HepG2 (cell line): ENCODE results near the gene C1orf185. TPM values are rescaled to one million over a fixed set of nuclear protein-coding genes. Genes with fewer than 3 reads are reported as not detected.

Experiments used
- ATAC-seq: fragments of 200-7000 bp; cut with Tn5 transposase; 3 replicates; pipeline ENCODE4 v1.9.1; 2020; ENCODE audit warnings: mild to moderate bottlenecking, moderate library complexity
- BruUV-seq: library from RNA; stranded (reverse); fragments of 400-500 nt; replicated peaks from 2 replicates; lab custom pipeline; 2021; lab: Mats Ljungman, UMichigan
- CTCF ChIA-PET: fragments of 300-600 bp; formaldehyde crosslinking; extraction: SDS; loops from one replicate; lab custom pipeline; 2021; ENCODE audit warnings: low total read pairs, inconsistent platforms, low intra/inter-chr PET ratio; lab: Yijun Ruan, JAX
- POLR2A ChIA-PET: fragments of 350-600 bp; sonication (Branson Sonifier 250); formaldehyde crosslinking; loops from one replicate; lab custom pipeline; 2020; ENCODE audit warnings: antibody characterized with exemption, inconsistent platforms; lab: Yijun Ruan, JAX
- DNase-seq: peaks from one replicate; pipeline ENCODE4 v3.0.0-alpha.2; 2015; ENCODE audit warnings: low spot score
- FAIRE-seq: peaks from 3 replicates; lab custom pipeline; 2011; peaks lifted over from hg19 to GRCh38; lab: Jason Lieb, UNC
- H2AFZ ChIP-seq: one replicate; pipeline ENCODE4 v1.6.1; 2011; ENCODE audit warnings: low read length, inconsistent platforms
- H3K27ac ChIP-seq: fragments of 300-600 bp; 3 replicates; pipeline ENCODE4 v1.8.0; 2011; ENCODE audit warnings: mixed run types, mild to moderate bottlenecking, mixed read lengths, low read length, inconsistent platforms; ENCODE audit not compliant: insufficient read depth; ENCODE audit errors: extremely low read length
- H3K27me3 ChIP-seq, 2 experiments: fragments of 200-600 bp in 1 of 2; 2 replicates in 1 of 2; 3 replicates in 1 of 2; pipeline versions ENCODE4 v1.6.0 to v1.8.0; 2011; ENCODE audit warnings: low read length in 2 of 2, mild to moderate bottlenecking in 2 of 2, moderate library complexity in 2 of 2, inconsistent platforms in 1 of 2; ENCODE audit not compliant: insufficient read depth in 2 of 2, control insufficient read depth in 1 of 2
- H3K36me3 ChIP-seq, 2 experiments: fragments of 200-600 bp in 1 of 2; replicated peaks in 1 of 2; 2 replicates in 1 of 2; 3 replicates in 1 of 2; pipeline versions ENCODE4 v1.5.1 to v1.8.0; 2011; ENCODE audit warnings: low read length in 2 of 2, inconsistent platforms in 1 of 2; ENCODE audit not compliant: insufficient read depth in 2 of 2, control insufficient read depth in 1 of 2
- H3K4me1 ChIP-seq: 2 replicates; pipeline ENCODE4 v1.5.1; 2012; ENCODE audit warnings: low read length, inconsistent platforms; ENCODE audit not compliant: insufficient read depth
- H3K4me2 ChIP-seq: 2 replicates; pipeline ENCODE4 v1.6.0; 2011; ENCODE audit warnings: low read depth, low read length, inconsistent platforms
- H3K4me3 ChIP-seq, 3 experiments: fragments of 200-600 bp in 1 of 3; sonication (generic), shearing (Covaris generic) in 1 of 3; replicated peaks in 1 of 3; 2 replicates each; pipeline ENCODE4 v1.5.1; 2011 to 2016; ENCODE audit warnings: low read length in 3 of 3, inconsistent platforms in 2 of 3, low read depth in 2 of 3, mild to moderate bottlenecking in 2 of 3, control low read depth in 1 of 3, mixed read lengths in 1 of 3; ENCODE audit not compliant: insufficient read depth in 1 of 3
- H3K79me2 ChIP-seq: one replicate; pipeline ENCODE4 v1.6.1; 2011; ENCODE audit warnings: low read length, inconsistent platforms; ENCODE audit not compliant: insufficient read depth
- H3K9ac ChIP-seq: 2 replicates; pipeline ENCODE4 v1.6.0; 2011; ENCODE audit warnings: mild to moderate bottlenecking, low read depth, low read length, inconsistent platforms; ENCODE audit not compliant: insufficient read depth
- H3K9me3 ChIP-seq: 2 replicates; pipeline ENCODE4 v1.5.1; 2012; ENCODE audit warnings: mild to moderate bottlenecking, low read length
- H4K20me1 ChIP-seq: 2 replicates; pipeline ENCODE4 v1.6.0; 2011; ENCODE audit warnings: inconsistent platforms, mild to moderate bottlenecking, low read length, moderate library complexity; ENCODE audit not compliant: insufficient read depth
- MAFF ChIP-seq: IDR thresholded peaks from 2 replicates; pipeline ENCODE4 v1.6.1; 2011; ENCODE audit warnings: low read depth, low read length, improper control_type of control experiment
- MAFK ChIP-seq, 2 experiments: IDR thresholded peaks in 1 of 2; conservative IDR thresholded peaks in 1 of 2; 2 replicates each; pipeline ENCODE4 v1.6.1; 2011; ENCODE audit warnings: improper control_type of control experiment in 2 of 2, low read length in 2 of 2
- PREB ChIP-seq: sonication (generic); formaldehyde crosslinking; IDR thresholded peaks from 2 replicates; pipeline ENCODE4 v1.4.0; 2020; ENCODE audit warnings: missing genetic modification reagents
- SIX1 ChIP-seq: sonication (generic); formaldehyde crosslinking; IDR thresholded peaks from 2 replicates; pipeline ENCODE4 v1.4.0; 2020; ENCODE audit warnings: missing genetic modification reagents, borderline replicate concordance
- SRSF1 ChIP-seq: fragments of 200-400 bp; formaldehyde crosslinking; optimal IDR thresholded peaks from 2 replicates; pipeline ENCODE3; 2017; ENCODE audit warnings: mild to moderate bottlenecking, low read depth, low read length, moderate library complexity
- ZNF224 ChIP-seq: sonication (generic); formaldehyde crosslinking; IDR thresholded peaks from 2 replicates; pipeline ENCODE4 v1.5.0; 2020; ENCODE audit warnings: mild to moderate bottlenecking, missing genetic modification reagents
- ZNF609 ChIP-seq: sonication (generic); formaldehyde crosslinking; IDR thresholded peaks from 2 replicates; pipeline ENCODE4 v1.4.0; 2020; ENCODE audit warnings: mild to moderate bottlenecking, missing genetic modification reagents, borderline replicate concordance
- ZNF780A ChIP-seq: sonication (generic); formaldehyde crosslinking; IDR thresholded peaks from 2 replicates; pipeline ENCODE4 v1.8.0; 2022; ENCODE audit warnings: mild to moderate bottlenecking, missing genetic modification reagents, moderate library complexity
- WGBS: methylation state at CpG from one replicate; pipeline ENCODE4 v1.1.6; 2017; ENCODE audit warnings: low lambda C conversion rate; 5-methylcytosine and 5-hydroxymethylcytosine counted together
- in situ Hi-C: cut with HindIII; loops from 2 replicates; pipeline ENCODE4 v1.10.0; 2017; ENCODE audit warnings: low pct_unique_long_range_greater_than_20kb; ENCODE audit not compliant: extremely low pct_ligation_motif_present
- intact Hi-C: fragments of 100-400 bp; cut with micrococcal nuclease; formaldehyde crosslinking; loops from one replicate; pipeline ENCODE4 v1.10.0; 2022; ENCODE audit not compliant: unreplicated experiment
- polyA plus RNA-seq, 8 experiments: library from polyadenylated mRNA; depleted of rRNA in 3 of 8; stranded (reverse) in 7 of 8; unstranded in 1 of 8; fragments of >200 nt; fragmentation: Illumina TruSeq in 4 of 8; extraction: Trizol in 4 of 8; gene quantifications; 2 replicates each; pipeline versions ENCODE4 v1.2.1 to v1.2.3, GENCODE V29; 2011 to 2016; ENCODE audit warnings: low read depth in 4 of 8, missing spikeins in 1 of 8, mixed read lengths in 1 of 8; ENCODE audit not compliant: insufficient read depth in 1 of 8
- total RNA-seq, 5 experiments: library from RNA; depleted of rRNA; stranded (reverse); fragments of >200 nt; fragmentation: Illumina TruSeq; extraction: Trizol; gene quantifications; 2 replicates each; pipeline ENCODE4 v1.2.3, GENCODE V29; 2016; ENCODE audit warnings: low read depth in 1 of 5

C1orf185 gene
- total and polyA plus RNA-seq, 2 of the 13 experiments (the other 11 are each of a cell fraction or from before 2014, with no cell fraction given) = not detected

GRCh38 chr1:51115714-51116404 is 13.8 kb downstream of the C1orf185 start:
- Histone ChIP-seq H3K9me3 (no peaks in the 10 kb centered on the region), H3K4me3 (no peak overlapping the region), H4K20me1 (no peaks in the 10 kb centered on the region), H3K4me2 (no peak overlapping the region), H3K4me1 (no peaks in the 10 kb centered on the region), H3K79me2 (no peaks in the 10 kb centered on the region), H3K36me3 (no peaks in the 10 kb centered on the region), H3K9ac (no peak overlapping the region), H3K27me3 (no peaks in the 10 kb centered on the region), H3K27ac (no peak overlapping the region), H2AFZ (no peak overlapping the region)
- no peak for FAIRE-seq
- ChIA-PET POLR2A (no interaction called here), CTCF (no interaction called here)
- no peak for ATAC-seq
- TF ChIP-seq ZNF780A (CRISPR knock-in tag) = no peak
- no peak for TF ChIP-seq PREB (CRISPR knock-in tag)
- no peak for TF ChIP-seq SIX1 (CRISPR knock-in tag)
- TF ChIP-seq MAFF = peak; percentile 54; the same call in 1 of the 2 replicates
- no peak for TF ChIP-seq ZNF609 (CRISPR knock-in tag)
- TF ChIP-seq SRSF1 = no peak
- no peak for TF ChIP-seq ZNF224 (CRISPR knock-in tag)
- TF ChIP-seq MAFK (conservative IDR thresholded peaks at IDR 0.05 in 1 of 2, IDR thresholded peaks at IDR 0.05 in 1 of 2; ENCODE audit: low read length in 2 of 2) = peak; percentile 10 to 67; a peak in 2 of 4 replicates
- in situ Hi-C loops = no loop called here
- DNase-seq = no peak
- WGBS = 36% methylated on average over 7 of the region's 7 CpGs
- intact Hi-C loops = no loop called here
- no TSS peak for BruUV-seq
